Central memory CD8-positive, alpha-beta T cell (primary cell): ENCODE data around the gene INPP4A.
"Not testable (repeated sequence)": the region's sequence is repeated elsewhere in the genome, so short reads cannot be mapped to it uniquely, and the experiment has no call there.

Source experiments
- ATAC-seq: fragments of 150-1000 bp; cut with Tn5 transposase; replicated peaks from 2 replicates; pipeline ENCODE4 v1.10.0; 2022; ENCODE audit warnings: mild to moderate bottlenecking, moderate FRiP score, moderate number of reproducible peaks; ENCODE audit not compliant: poor library complexity, severe bottlenecking; ENCODE audit errors: extremely low read depth
- DNase-seq, 2 donors: peaks; one replicate each; pipeline ENCODE4 v3.0.0; 2021; ENCODE audit warnings: low spot score in 2 of 2
- H3K27ac Mint-ChIP-seq: one replicate; pipeline ENCODE4 v1.8.0; 2022; ENCODE audit warnings: low read depth, mild to moderate bottlenecking, moderate library complexity, mixed read lengths
- H3K27me3 Mint-ChIP-seq: one replicate; pipeline ENCODE4 v1.8.0; 2022; ENCODE audit warnings: mixed read lengths
- H3K36me3 Mint-ChIP-seq: one replicate; pipeline ENCODE4 v1.8.0; 2022; ENCODE audit warnings: mild to moderate bottlenecking, moderate library complexity, mixed read lengths; ENCODE audit not compliant: insufficient read depth
- H3K4me1 Mint-ChIP-seq: one replicate; pipeline ENCODE4 v1.8.0; 2022; ENCODE audit warnings: mixed read lengths
- H3K4me3 Mint-ChIP-seq: one replicate; pipeline ENCODE4 v1.8.0; 2022; ENCODE audit warnings: mild to moderate bottlenecking, moderate library complexity, mixed read lengths
- H3K9me3 Mint-ChIP-seq: one replicate; pipeline ENCODE4 v1.8.0; 2022; ENCODE audit warnings: mixed read lengths

The INPP4A gene

GRCh38 chr2:98582523-98582922, 137.9 kb downstream of the INPP4A start:
- peaks cover 58% of the 10 kb centered on the region for H3K36me3 Mint-ChIP-seq

GRCh38 chr2:98583276-98583675, 138.6 kb downstream of the INPP4A start:
- no peak for DNase-seq
- Mint-ChIP-seq H3K27me3 (no peaks in the 10 kb centered on the region), H3K36me3 (peaks cover 52% of the 10 kb centered on the region), H3K27ac (no peak overlapping the region), H3K4me1 (no peaks in the 10 kb centered on the region), H3K4me3 (no peak overlapping the region), H3K9me3 (no peaks in the 10 kb centered on the region)
- ATAC-seq = no peak

More at GRCh38 chr2:98582523-98582922, 137.9 kb downstream of the INPP4A start:
- no peak for ATAC-seq
- DNase-seq = no peak
- no peaks in the 10 kb centered on the region for H3K9me3 Mint-ChIP-seq
- H3K27me3 Mint-ChIP-seq = no peaks in the 10 kb centered on the region
- H3K27ac Mint-ChIP-seq = no peak overlapping the region
- H3K4me1 Mint-ChIP-seq = no peaks in the 10 kb centered on the region
- H3K4me3 Mint-ChIP-seq = no peak overlapping the region

GRCh38 chr2:98583816-98584618, 139.4 kb downstream of the INPP4A start:
- Mint-ChIP-seq H3K36me3 (peaks cover 49% of the 10 kb centered on the region), H3K4me1 (no peaks in the 10 kb centered on the region), H3K27me3 (no peaks in the 10 kb centered on the region), H3K9me3 (no peaks in the 10 kb centered on the region), H3K27ac (no peak overlapping the region), H3K4me3 (no peak overlapping the region)
- ATAC-seq (no peak), DNase-seq (no peak)

- no peak for ATAC-seq
- Mint-ChIP-seq H3K27ac (no peak overlapping the region), H3K36me3 (peaks cover 49% of the 10 kb centered on the region), H3K9me3 (no peaks in the 10 kb centered on the region), H3K27me3 (no peaks in the 10 kb centered on the region), H3K4me1 (no peaks in the 10 kb centered on the region), H3K4me3 (no peak overlapping the region)
- DNase-seq = no peak
These were observed 140.7 kb downstream of the INPP4A start for GRCh38 chr2:98585386-98585785.

GRCh38 chr2:98586551-98587140, 142.0 kb downstream of the INPP4A start:
- ATAC-seq (no peak), DNase-seq (no peak)
- Mint-ChIP-seq H3K4me1 (no peaks in the 10 kb centered on the region), H3K4me3 (no peak overlapping the region), H3K36me3 (peaks cover 43% of the 10 kb centered on the region), H3K27ac (peak overlapping the region; percentile 44), H3K27me3 (no peaks in the 10 kb centered on the region), H3K9me3 (no peaks in the 10 kb centered on the region)

- H3K4me3 Mint-ChIP-seq = no peak overlapping the region
- DNase-seq (no peak), ATAC-seq (no peak)
- peak overlapping the region; percentile 46 for H3K27ac Mint-ChIP-seq
- H3K4me1 Mint-ChIP-seq = peaks cover 10% of the 10 kb centered on the region
- H3K36me3 Mint-ChIP-seq = peaks cover 40% of the 10 kb centered on the region
- no peaks in the 10 kb centered on the region for H3K27me3 Mint-ChIP-seq
- H3K9me3 Mint-ChIP-seq = peaks cover 3% of the 10 kb centered on the region
These were observed 144.3 kb downstream of the INPP4A start for GRCh38 chr2:98588880-98589431.

- no peak for DNase-seq
- Mint-ChIP-seq H3K27ac (peak overlapping the region; percentile 46), H3K4me1 (peaks cover 11% of the 10 kb centered on the region), H3K27me3 (no peaks in the 10 kb centered on the region), H3K9me3 (peaks cover 4% of the 10 kb centered on the region), H3K4me3 (no peak overlapping the region), H3K36me3 (peaks cover 41% of the 10 kb centered on the region)
- no peak for ATAC-seq
These were observed 144.8 kb downstream of the INPP4A start for GRCh38 chr2:98589489-98589888.

GRCh38 chr2:98592565-98592964, 147.9 kb downstream of the INPP4A start:
- DNase-seq (no peak), ATAC-seq (no peak)
- no peaks in the 10 kb centered on the region for H3K27me3 Mint-ChIP-seq
- H3K4me1 Mint-ChIP-seq = peaks cover 19% of the 10 kb centered on the region
- H3K9me3 Mint-ChIP-seq = peaks cover 4% of the 10 kb centered on the region
- peak overlapping the region; percentile 38 for H3K27ac Mint-ChIP-seq
- peaks cover 26% of the 10 kb centered on the region for H3K36me3 Mint-ChIP-seq
- H3K4me3 Mint-ChIP-seq = no peak overlapping the region

GRCh38 chr2:98594665-98595064, 150.0 kb downstream of the INPP4A start:
- not testable (repeated sequence) for H3K27me3 Mint-ChIP-seq, H3K27ac Mint-ChIP-seq, DNase-seq, ATAC-seq, H3K9me3 Mint-ChIP-seq, H3K4me3 Mint-ChIP-seq
- H3K4me1 Mint-ChIP-seq = peaks cover 19% of the 10 kb centered on the region
- H3K36me3 Mint-ChIP-seq = peaks cover 26% of the 10 kb centered on the region

GRCh38 chr2:98598781-98599428, 154.2 kb downstream of the INPP4A start:
- Mint-ChIP-seq H3K36me3 (peaks cover 35% of the 10 kb centered on the region), H3K27me3 (no peaks in the 10 kb centered on the region), H3K9me3 (peaks cover 2% of the 10 kb centered on the region), H3K4me1 (peaks cover 9% of the 10 kb centered on the region), H3K4me3 (no peak overlapping the region), H3K27ac (peak overlapping the region; percentile 68)
- ATAC-seq = no peak
- no peak for DNase-seq

- Mint-ChIP-seq H3K36me3 (peaks cover 30% of the 10 kb centered on the region), H3K9me3 (no peaks in the 10 kb centered on the region), H3K4me3 (no peak overlapping the region), H3K27ac (no peak overlapping the region), H3K27me3 (no peaks in the 10 kb centered on the region), H3K4me1 (peaks cover 25% of the 10 kb centered on the region)
- ATAC-seq = no peak
- no peak for DNase-seq
These were observed 157.0 kb downstream of the INPP4A start for GRCh38 chr2:98601532-98602132.

- Mint-ChIP-seq H3K36me3 (peaks cover 44% of the 10 kb centered on the region), H3K4me3 (no peak overlapping the region), H3K4me1 (peaks cover 43% of the 10 kb centered on the region), H3K9me3 (no peaks in the 10 kb centered on the region), H3K27ac (peak overlapping the region; percentile 69), H3K27me3 (no peaks in the 10 kb centered on the region)
- DNase-seq (no peak), ATAC-seq (no peak)
These were observed 159.9 kb downstream of the INPP4A start for GRCh38 chr2:98604547-98604946.
